ENCODE measurements around the gene ZNF423.
"Not testable (repeated sequence)": the region's sequence is repeated elsewhere in the genome, so short reads cannot be mapped to it uniquely, and the experiment has no call there.

Gene ZNF423

DNA sequence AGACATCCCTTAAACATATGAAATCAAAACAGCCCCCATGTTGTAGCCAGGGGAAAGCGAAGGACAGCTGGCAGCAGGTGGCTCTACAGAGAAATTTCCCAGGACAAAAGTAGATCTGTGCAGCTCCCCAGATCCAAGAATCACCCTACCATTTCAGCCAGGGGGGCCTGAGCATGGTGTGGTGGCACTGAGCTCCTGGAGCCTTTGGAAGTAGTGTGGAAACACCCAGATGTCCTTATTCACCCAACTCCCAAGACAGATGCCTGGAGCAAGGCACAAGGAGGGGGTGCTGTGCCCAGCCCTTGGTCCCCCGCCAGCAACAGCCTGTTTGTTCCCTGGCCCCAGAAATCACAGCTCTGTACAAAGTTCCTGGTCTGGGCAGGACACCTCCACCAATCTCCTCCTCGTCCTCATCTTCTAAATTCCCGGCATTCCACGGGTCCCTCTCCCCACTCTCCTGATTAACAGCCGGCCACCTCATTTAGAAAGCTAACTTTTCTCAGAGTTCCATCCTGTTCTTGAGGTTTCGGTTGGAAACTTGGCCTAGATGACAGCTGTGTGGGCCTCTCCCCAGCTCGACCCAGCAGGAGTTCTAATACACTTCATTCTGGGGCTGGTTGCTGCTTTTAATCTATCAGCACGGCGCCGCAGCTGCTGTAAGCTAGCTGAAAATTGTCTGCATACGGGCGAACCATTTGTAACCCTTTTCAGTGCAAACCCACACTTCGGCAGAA, 291.2 kb downstream of the ZNF423 start:
- Histone ChIP-seq H3K4me3 (ENCODE audit: low read length) (no peak overlapping the region), H3K27me3 (ENCODE audit: control insufficient read depth, insufficient read depth, low read length) (no peaks in the 10 kb centered on the region), H3K9me3 (ENCODE audit: control insufficient read depth, low read length) (no peaks in the 10 kb centered on the region), H3K36me3 (ENCODE audit: control insufficient read depth, insufficient read depth, low read length) (no peaks in the 10 kb centered on the region), H3K9ac (ENCODE audit: low read length) (no peak overlapping the region), H3K4me1 (ENCODE audit: control insufficient read depth, insufficient read depth, low read length) (no peaks in the 10 kb centered on the region)

DNA sequence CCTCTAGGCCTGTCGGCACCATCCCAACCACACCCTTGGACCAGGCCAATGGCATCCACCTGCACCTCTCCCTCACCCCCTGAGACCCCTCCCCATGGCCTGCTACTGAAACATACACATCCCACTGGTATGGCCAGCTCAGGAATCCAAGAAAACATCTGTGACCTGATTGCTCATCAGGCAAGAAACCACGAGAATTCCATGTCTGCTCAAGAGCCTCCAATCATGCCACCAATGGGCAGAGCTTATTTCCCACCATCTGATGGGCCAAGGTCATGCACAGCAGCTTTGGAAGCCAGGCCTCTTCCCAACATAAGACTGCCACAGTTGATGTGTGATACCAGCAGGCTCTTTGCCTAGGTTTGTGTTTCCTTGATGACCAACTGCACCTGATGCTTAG, 292.2 kb downstream of the ZNF423 start:
- no peaks in the 10 kb centered on the region for H3K9me3 ChIP-seq (ENCODE audit: control insufficient read depth, low read length)
- H3K27me3 ChIP-seq (ENCODE audit: control insufficient read depth, insufficient read depth, low read length): no peaks in the 10 kb centered on the region
- H3K4me1 ChIP-seq (ENCODE audit: control insufficient read depth, insufficient read depth, low read length): no peaks in the 10 kb centered on the region
- H3K36me3 ChIP-seq (ENCODE audit: control insufficient read depth, insufficient read depth, low read length): no peaks in the 10 kb centered on the region
- H3K9ac ChIP-seq (ENCODE audit: low read length): no peak overlapping the region
- no peak overlapping the region for H3K4me3 ChIP-seq (ENCODE audit: low read length)

DNA sequence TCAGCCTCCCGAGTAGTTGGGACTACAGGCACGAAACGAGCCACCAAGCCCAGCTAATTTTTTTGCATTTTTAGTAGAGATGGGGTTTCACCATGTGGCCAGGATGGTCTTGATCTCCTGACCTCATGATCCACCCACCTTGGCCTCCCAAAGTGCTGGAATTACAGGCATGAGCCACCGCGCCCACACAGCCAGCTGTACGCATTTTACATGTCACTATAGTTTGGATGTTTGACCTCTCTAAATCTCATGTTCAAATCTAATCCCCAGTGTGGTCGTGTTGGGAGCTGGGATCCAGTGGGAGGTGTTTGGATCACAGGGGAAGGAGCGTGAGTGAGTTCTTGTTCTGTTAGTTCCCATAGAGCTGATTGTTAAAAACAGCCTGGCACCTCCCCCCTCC, 293.0 kb downstream of the ZNF423 start:
- not testable (repeated sequence) for H3K9ac ChIP-seq (ENCODE audit: low read length); H3K4me3 ChIP-seq (ENCODE audit: low read length); H3K4me1 ChIP-seq (ENCODE audit: control insufficient read depth, insufficient read depth, low read length); H3K9me3 ChIP-seq (ENCODE audit: control insufficient read depth, low read length); H3K27me3 ChIP-seq (ENCODE audit: control insufficient read depth, insufficient read depth, low read length); H3K36me3 ChIP-seq (ENCODE audit: control insufficient read depth, insufficient read depth, low read length)

DNA sequence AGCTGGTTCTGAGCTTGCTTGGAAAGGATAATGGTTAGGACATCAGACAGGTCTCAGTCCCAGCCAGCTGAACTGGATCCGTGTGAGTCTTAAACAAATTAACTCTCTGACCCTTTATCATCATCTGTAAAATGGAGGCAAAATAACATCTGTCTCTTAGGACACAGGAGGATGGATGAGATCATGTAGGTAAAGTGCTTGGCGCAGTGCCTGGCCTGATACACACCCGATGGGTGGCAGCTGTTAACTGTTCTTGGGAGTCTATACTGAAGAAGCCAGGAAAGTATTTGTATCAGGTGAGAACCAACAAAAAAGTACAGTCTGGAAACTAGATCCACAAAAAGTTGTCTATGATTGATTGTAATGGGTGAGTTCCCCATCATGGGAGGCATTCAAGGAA, 293.7 kb downstream of the ZNF423 start:
- Histone ChIP-seq H3K4me1 (ENCODE audit: control insufficient read depth, insufficient read depth, low read length) (no peaks in the 10 kb centered on the region), H3K27me3 (ENCODE audit: control insufficient read depth, insufficient read depth, low read length) (no peaks in the 10 kb centered on the region), H3K4me3 (ENCODE audit: low read length) (no peak overlapping the region), H3K9ac (ENCODE audit: low read length) (no peak overlapping the region), H3K36me3 (ENCODE audit: control insufficient read depth, insufficient read depth, low read length) (no peaks in the 10 kb centered on the region), H3K9me3 (ENCODE audit: control insufficient read depth, low read length) (no peaks in the 10 kb centered on the region)

DNA sequence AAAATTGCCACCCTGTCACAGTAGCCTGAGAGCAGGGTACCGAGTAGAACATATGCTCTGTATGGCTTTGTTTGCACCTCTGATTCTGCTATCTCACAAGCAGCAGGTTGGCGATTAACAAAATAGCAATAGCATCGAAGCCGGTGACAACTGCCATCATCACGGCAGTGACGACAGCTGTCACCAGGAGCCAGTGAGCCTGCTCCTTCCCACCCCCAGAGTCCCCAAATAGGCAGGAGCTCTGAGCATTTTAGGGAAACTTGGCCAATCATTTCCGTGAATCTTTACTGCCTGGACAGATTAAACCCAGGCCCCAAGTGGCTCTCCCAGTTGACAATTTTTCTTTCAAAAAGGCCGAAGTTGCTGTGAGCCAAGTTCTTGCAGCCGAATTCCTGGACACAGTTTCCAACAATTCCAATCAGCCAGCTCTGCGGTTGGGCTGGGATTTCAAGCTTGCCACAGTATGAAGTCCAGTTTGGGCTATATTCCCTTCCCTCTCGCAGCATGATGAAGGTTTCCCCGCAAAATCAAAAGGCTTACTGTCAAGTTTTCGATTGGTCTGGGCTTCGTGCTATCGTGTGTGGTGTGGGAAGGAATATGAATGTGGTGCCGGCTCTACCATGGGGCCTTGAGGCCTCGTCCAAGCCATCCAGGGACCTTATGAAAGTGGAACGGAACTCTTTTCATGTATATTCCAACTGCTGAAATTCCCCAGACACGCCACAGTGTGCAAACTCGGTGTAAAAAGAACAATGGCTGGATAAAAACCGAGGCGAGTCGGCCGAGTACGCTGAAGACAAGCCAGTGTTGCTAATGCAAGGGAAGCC, 295.7 kb downstream of the ZNF423 start:
- Histone ChIP-seq H3K4me1 (ENCODE audit: control insufficient read depth, insufficient read depth, low read length) (no peaks in the 10 kb centered on the region), H3K36me3 (ENCODE audit: control insufficient read depth, insufficient read depth, low read length) (no peaks in the 10 kb centered on the region), H3K9ac (ENCODE audit: low read length) (no peak overlapping the region), H3K9me3 (ENCODE audit: control insufficient read depth, low read length) (no peaks in the 10 kb centered on the region), H3K4me3 (ENCODE audit: low read length) (no peak overlapping the region), H3K27me3 (ENCODE audit: control insufficient read depth, insufficient read depth, low read length) (no peaks in the 10 kb centered on the region)

DNA sequence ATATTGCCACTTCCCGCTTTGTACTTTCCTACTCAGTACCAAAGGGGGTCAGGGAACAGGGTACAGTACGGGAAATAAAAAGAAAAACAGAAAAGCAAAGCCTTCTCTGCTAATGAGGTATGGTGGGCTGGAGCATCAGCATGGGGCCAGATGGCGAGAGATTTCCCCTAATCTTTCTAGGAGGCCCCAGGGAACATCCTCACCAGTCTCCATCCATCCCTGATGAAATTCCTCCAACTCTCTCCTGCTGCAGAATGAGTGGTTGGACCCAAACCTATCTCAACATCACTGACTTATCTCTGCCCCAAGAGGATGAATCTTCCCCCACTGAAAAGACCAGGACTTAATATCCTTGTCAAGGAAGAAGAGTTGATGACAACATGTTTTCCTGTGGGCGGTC, 296.7 kb downstream of the ZNF423 start:
- H3K9me3 ChIP-seq (ENCODE audit: control insufficient read depth, low read length): no peaks in the 10 kb centered on the region
- H3K4me3 ChIP-seq (ENCODE audit: low read length): no peak overlapping the region
- H3K9ac ChIP-seq (ENCODE audit: low read length): no peak overlapping the region
- no peaks in the 10 kb centered on the region for H3K27me3 ChIP-seq (ENCODE audit: control insufficient read depth, insufficient read depth, low read length)
- no peaks in the 10 kb centered on the region for H3K36me3 ChIP-seq (ENCODE audit: control insufficient read depth, insufficient read depth, low read length)
- H3K4me1 ChIP-seq (ENCODE audit: control insufficient read depth, insufficient read depth, low read length): no peaks in the 10 kb centered on the region

DNA sequence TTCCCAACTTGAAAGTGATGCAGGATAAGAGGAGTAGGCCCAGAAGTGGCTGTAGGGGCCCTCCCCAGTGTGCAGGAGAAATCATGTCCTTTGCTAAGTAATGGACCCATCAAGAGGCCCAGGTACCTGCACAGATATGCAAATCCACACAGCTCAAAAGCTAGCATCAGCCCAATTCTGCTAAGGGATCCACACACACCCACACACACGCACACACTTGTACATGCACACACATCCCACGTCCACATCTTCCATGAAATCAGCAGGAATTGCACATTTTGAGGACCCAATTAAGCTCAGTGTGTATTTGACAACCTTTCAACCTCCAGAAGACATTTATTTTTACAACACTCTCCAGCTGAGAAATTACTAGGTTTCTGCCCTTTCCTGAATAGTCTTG, 297.5 kb downstream of the ZNF423 start:
- Histone ChIP-seq H3K4me1 (ENCODE audit: control insufficient read depth, insufficient read depth, low read length) (no peaks in the 10 kb centered on the region), H3K36me3 (ENCODE audit: control insufficient read depth, insufficient read depth, low read length) (no peaks in the 10 kb centered on the region), H3K9me3 (ENCODE audit: control insufficient read depth, low read length) (no peaks in the 10 kb centered on the region), H3K9ac (ENCODE audit: low read length) (no peak overlapping the region), H3K27me3 (ENCODE audit: control insufficient read depth, insufficient read depth, low read length) (no peaks in the 10 kb centered on the region), H3K4me3 (ENCODE audit: low read length) (no peak overlapping the region)

DNA sequence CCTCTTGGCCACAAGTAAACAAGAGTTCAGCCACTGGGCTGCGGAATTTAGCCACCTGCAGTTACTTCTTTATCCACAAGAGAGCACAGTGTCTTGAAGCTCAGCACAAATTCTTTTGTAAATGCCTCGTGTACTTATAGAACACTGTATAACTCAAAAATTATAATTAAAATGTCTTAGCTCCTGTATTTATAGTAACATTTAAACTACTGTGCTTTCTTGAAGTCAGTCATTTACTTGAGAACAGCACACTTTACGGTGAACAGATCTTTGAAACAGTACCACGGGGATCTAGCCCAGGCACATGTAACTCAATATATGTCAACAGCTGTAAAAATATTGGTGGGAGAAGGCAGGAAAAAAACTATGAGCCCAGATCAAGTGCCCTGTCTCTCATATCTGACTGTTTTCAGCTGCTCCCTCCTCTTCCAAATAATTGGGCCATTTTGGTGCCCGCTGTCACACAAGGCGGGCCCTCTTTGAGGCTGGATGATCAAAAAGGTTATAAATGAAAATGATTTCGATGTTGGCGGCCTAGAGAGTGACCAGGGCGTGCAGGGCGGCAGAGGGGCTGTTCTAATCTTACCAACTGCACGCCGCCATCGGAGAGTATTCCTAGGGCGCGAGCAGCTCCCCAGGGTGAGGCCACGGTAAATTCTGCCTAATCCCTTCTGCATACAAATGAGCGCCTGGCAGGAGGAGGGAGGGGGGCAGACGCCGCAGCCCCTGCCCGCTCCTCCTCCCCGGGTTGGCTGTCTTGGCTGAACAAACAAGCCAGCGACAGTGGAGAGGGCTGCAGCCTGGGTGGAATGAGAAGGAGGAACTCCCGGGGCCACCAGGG, 299.1 kb downstream of the ZNF423 start:
- Histone ChIP-seq H3K36me3 (ENCODE audit: control insufficient read depth, insufficient read depth, low read length) (no peaks in the 10 kb centered on the region), H3K27me3 (ENCODE audit: control insufficient read depth, insufficient read depth, low read length) (no peaks in the 10 kb centered on the region), H3K9ac (ENCODE audit: low read length) (no peak overlapping the region), H3K4me1 (ENCODE audit: control insufficient read depth, insufficient read depth, low read length) (no peaks in the 10 kb centered on the region), H3K9me3 (ENCODE audit: control insufficient read depth, low read length) (no peaks in the 10 kb centered on the region), H3K4me3 (ENCODE audit: low read length) (no peak overlapping the region)

DNA sequence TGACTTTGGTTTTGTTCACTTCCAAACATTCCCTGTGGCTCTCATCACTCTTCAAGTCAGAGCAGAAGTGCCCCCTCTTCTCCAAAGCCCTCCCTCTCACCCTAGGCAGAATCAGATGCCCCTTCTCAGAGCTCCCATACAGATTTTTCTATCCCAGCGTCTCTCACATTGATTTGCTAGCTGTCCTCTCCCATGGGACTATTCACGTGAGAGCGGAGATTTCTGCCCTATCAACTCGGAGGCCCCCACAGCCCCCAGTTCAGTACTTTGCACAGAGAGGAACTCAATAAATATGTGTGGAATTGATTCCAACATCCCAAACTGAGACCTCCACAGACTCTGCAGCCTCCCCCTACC, 299.7 kb downstream of the ZNF423 start:
- Histone ChIP-seq H3K4me3 (ENCODE audit: low read length) (no peak overlapping the region), H3K36me3 (ENCODE audit: control insufficient read depth, insufficient read depth, low read length) (no peaks in the 10 kb centered on the region), H3K27me3 (ENCODE audit: control insufficient read depth, insufficient read depth, low read length) (no peaks in the 10 kb centered on the region), H3K9me3 (ENCODE audit: control insufficient read depth, low read length) (no peaks in the 10 kb centered on the region), H3K4me1 (ENCODE audit: control insufficient read depth, insufficient read depth, low read length) (no peaks in the 10 kb centered on the region), H3K9ac (ENCODE audit: low read length) (no peak overlapping the region)

DNA sequence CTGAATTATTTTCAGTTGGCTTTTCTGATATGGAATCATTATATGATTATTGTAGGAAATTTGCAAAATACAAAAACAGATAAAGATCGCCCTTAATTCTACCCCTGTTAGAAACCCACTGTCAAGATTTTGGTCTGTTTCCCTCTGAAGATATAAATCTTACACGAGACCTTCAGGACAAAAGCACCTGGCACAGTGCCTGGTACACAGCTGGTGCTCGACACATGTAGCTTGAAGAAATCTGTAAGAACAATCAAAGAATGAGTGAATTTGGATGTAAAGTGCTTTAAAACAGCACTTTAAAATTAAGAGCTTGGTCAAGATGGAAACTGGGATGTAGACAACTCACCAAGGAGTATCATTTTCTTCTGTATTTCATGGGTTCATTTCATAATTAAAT, 301.2 kb downstream of the ZNF423 start:
- H3K4me3 ChIP-seq (ENCODE audit: low read length): no peak overlapping the region
- H3K9me3 ChIP-seq (ENCODE audit: control insufficient read depth, low read length): no peaks in the 10 kb centered on the region
- H3K36me3 ChIP-seq (ENCODE audit: control insufficient read depth, insufficient read depth, low read length): no peaks in the 10 kb centered on the region
- no peaks in the 10 kb centered on the region for H3K4me1 ChIP-seq (ENCODE audit: control insufficient read depth, insufficient read depth, low read length)
- H3K27me3 ChIP-seq (ENCODE audit: control insufficient read depth, insufficient read depth, low read length): no peaks in the 10 kb centered on the region
- no peak overlapping the region for H3K9ac ChIP-seq (ENCODE audit: low read length)

DNA sequence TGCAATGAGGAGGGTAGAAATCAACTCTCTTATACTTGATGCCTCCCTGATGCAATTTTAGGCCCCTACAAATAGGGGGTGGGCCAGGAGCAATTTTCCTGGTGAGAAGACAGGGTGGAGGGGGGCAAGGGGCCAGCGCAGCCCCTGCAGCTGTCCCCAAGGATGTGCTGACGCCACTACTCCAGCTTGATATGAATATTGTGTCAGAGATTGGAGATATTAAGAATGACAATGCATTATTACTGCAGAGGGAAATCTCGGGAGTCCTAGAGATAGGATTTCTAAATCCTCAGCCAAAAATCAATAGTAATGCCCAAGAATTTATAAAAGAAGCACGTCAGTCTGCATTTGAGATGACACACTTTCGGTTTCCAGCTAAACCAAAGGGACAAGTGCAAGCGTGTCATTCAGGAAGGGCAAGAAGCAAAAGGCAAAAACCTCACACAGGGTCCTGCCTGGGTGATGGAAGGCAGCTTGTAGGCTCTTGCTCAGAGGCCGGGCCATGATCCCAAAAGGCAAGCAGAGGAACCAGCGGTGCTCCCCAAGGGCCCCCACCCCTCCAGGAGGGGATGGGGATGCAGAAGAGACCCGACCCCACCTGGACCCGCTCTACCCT, 303.5 kb downstream of the ZNF423 start:
- Histone ChIP-seq H3K4me1 (ENCODE audit: control insufficient read depth, insufficient read depth, low read length) (no peaks in the 10 kb centered on the region), H3K9me3 (ENCODE audit: control insufficient read depth, low read length) (no peaks in the 10 kb centered on the region), H3K9ac (ENCODE audit: low read length) (no peak overlapping the region), H3K27me3 (ENCODE audit: control insufficient read depth, insufficient read depth, low read length) (no peaks in the 10 kb centered on the region), H3K4me3 (ENCODE audit: low read length) (no peak overlapping the region), H3K36me3 (ENCODE audit: control insufficient read depth, insufficient read depth, low read length) (no peaks in the 10 kb centered on the region)

DNA sequence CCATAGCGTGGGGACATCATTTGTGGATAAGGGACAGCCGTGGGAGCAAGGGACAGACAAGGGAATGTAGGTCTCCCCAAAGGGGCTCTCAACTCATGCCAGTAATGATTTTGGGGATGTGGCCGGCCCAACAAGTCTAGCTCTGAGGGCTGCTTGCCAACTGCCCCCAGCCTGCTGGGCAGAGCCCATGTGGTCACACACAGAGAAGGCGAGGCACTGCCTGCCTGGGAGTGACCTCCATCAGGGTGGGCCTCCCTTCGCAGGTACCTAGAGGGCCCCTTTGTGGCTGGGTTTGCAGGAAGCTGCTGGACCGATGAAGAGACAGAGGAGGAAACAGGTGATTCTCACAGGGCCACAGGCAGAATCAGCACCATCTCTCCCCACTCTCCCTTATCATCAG, 305.2 kb downstream of the ZNF423 start:
- Histone ChIP-seq H3K4me1 (ENCODE audit: control insufficient read depth, insufficient read depth, low read length) (no peaks in the 10 kb centered on the region), H3K9ac (ENCODE audit: low read length) (no peak overlapping the region), H3K36me3 (ENCODE audit: control insufficient read depth, insufficient read depth, low read length) (no peaks in the 10 kb centered on the region), H3K27me3 (ENCODE audit: control insufficient read depth, insufficient read depth, low read length) (no peaks in the 10 kb centered on the region), H3K9me3 (ENCODE audit: control insufficient read depth, low read length) (no peaks in the 10 kb centered on the region), H3K4me3 (ENCODE audit: low read length) (no peak overlapping the region)

Data from mucosa of stomach (tissue), 1 donor.